K562 (cell line): ENCODE measurements around the gene MSL2. TPM values are rescaled to one million over a fixed set of nuclear protein-coding genes. Genes with fewer than 3 reads are reported as not detected.

Experiments used
- CEBPB ChIP-seq: fragments of 450-650 bp; IDR thresholded peaks from 2 replicates; pipeline ENCODE4 v1.6.1; 2016; ENCODE audit warnings: missing genetic modification characterization, missing compliant biosample characterization
- CHD1 ChIP-seq: fragments of 200-600 bp; sonication (generic); IDR thresholded peaks from one replicate; pipeline ENCODE4 v1.6.1; 2012; ENCODE audit warnings: mild to moderate bottlenecking, moderate library complexity, low read length, inconsistent platforms
- ETV1 ChIP-seq: fragments of 450-650 bp; conservative IDR thresholded peaks from 2 replicates; pipeline ENCODE4 v1.6.1; 2016; ENCODE audit warnings: missing genetic modification characterization, control low read depth, low read depth, missing compliant biosample characterization
- EWSR1 ChIP-seq: fragments of 450-650 bp; IDR thresholded peaks from 2 replicates; pipeline ENCODE4 v1.6.1; 2018; ENCODE audit warnings: borderline replicate concordance, mild to moderate bottlenecking, low read depth, moderate library complexity; ENCODE audit not compliant: partially characterized antibody
- IRF1 ChIP-seq: sonication (generic); formaldehyde crosslinking; IDR thresholded peaks from 2 replicates; pipeline ENCODE4 v1.8.0; 2022; ENCODE audit warnings: missing genetic modification reagents, mild to moderate bottlenecking, borderline replicate concordance
- KLF6 ChIP-seq: fragments of 250-450 bp; sonication (Bioruptor Pico); IDR thresholded peaks from 2 replicates; pipeline ENCODE4 v1.4.0; 2020; ENCODE audit warnings: mild to moderate bottlenecking, moderate library complexity, borderline replicate concordance
- NCOA1 ChIP-seq: fragments of 450-650 bp; IDR thresholded peaks from 2 replicates; pipeline ENCODE4 v1.6.1; 2016; ENCODE audit warnings: low read depth
- NONO ChIP-seq, 2 experiments: fragments of 200-400 bp in 1 of 2; fragments of 450-650 bp in 1 of 2; formaldehyde crosslinking in 1 of 2; IDR thresholded peaks; 2 replicates each; pipeline ENCODE4 v1.6.1; 2017; ENCODE audit warnings: low read depth in 2 of 2, mild to moderate bottlenecking in 2 of 2, moderate library complexity in 2 of 2, low read length in 1 of 2
- RBBP5 ChIP-seq: fragments of 200-600 bp; sonication (generic); IDR thresholded peaks from 2 replicates; pipeline ENCODE4 v1.6.1; 2012; ENCODE audit warnings: borderline replicate concordance, mild to moderate bottlenecking, low read length, control low read depth, inconsistent platforms; ENCODE audit not compliant: insufficient read depth, poor library complexity, severe bottlenecking
- RBM22 ChIP-seq: fragments of 200-400 bp; formaldehyde crosslinking; IDR thresholded peaks from 2 replicates; pipeline ENCODE4 v1.6.1; 2018; ENCODE audit warnings: low read length, low read depth; ENCODE audit not compliant: poor library complexity, severe bottlenecking
- SP2 ChIP-seq: IDR thresholded peaks from 2 replicates; pipeline ENCODE4 v1.6.1; 2011; ENCODE audit warnings: mild to moderate bottlenecking, low read depth, low read length, moderate library complexity; ENCODE audit not compliant: poor library complexity, severe bottlenecking; ENCODE audit errors: extremely low read depth
- ZNF324 ChIP-seq: fragments of 250-450 bp; sonication (Bioruptor Pico); IDR thresholded peaks from 2 replicates; pipeline ENCODE4 v1.4.0; 2020; ENCODE audit warnings: mild to moderate bottlenecking
- ZNF384 ChIP-seq: IDR thresholded peaks from 2 replicates; pipeline ENCODE4 v1.6.1; 2012; ENCODE audit warnings: low read depth, low read length, improper control_type of control experiment
- ZNF507 ChIP-seq: conservative IDR thresholded peaks from 2 replicates; pipeline ENCODE4 v1.6.1; 2017; ENCODE audit warnings: missing genetic modification characterization, missing compliant biosample characterization
- ZNF830 ChIP-seq: fragments of 250-450 bp; sonication (Bioruptor Pico); IDR thresholded peaks from 2 replicates; pipeline ENCODE4 v1.5.0; 2021; ENCODE audit warnings: mild to moderate bottlenecking
- polyA plus RNA-seq, 8 experiments: library from polyadenylated mRNA; depleted of rRNA in 4 of 8; stranded (reverse) in 5 of 8; unstranded in 3 of 8; fragments of >200 nt; fragmentation: Nextera tagmentation in 2 of 8; fragmentation: Illumina TruSeq in 1 of 8; extraction: Ambion mirVana in 2 of 8; extraction: Trizol in 1 of 8; gene quantifications; 2 replicates each; pipeline versions ENCODE4 v1.2.1 to v1.2.3, GENCODE V29; 2011 to 2014; ENCODE audit warnings: inconsistent platforms in 1 of 8, missing spikeins in 1 of 8
- total RNA-seq, 7 experiments: library from RNA; depleted of rRNA in 6 of 7; stranded (reverse); fragments of >200 nt in 6 of 7; fragmentation: Illumina TruSeq in 2 of 7; extraction: Trizol in 2 of 7; gene quantifications; 2 replicates each; pipeline versions ENCODE4 v1.2.1 to v1.2.3, GENCODE V29; 2011 to 2021; ENCODE audit warnings: low replicate concordance in 1 of 7
- TF ChIP-seq, protein P1 (sequence below): sonication (generic); formaldehyde crosslinking; IDR thresholded peaks from 2 replicates; pipeline ENCODE4 v1.8.1; 2023; ENCODE audit warnings: missing genetic modification reagents, mild to moderate bottlenecking, borderline replicate concordance
- TF ChIP-seq, protein P2 (sequence below): fragments of 450-650 bp; formaldehyde crosslinking; IDR thresholded peaks from 2 replicates; pipeline ENCODE4 v1.4.0; 2022; ENCODE audit warnings: missing genetic modification characterization
- TF ChIP-seq, protein P3 (sequence below): sonication (generic); formaldehyde crosslinking; IDR thresholded peaks from 2 replicates; pipeline ENCODE4 v1.5.0; 2020; ENCODE audit warnings: missing genetic modification reagents

MSL2 gene
- total and polyA plus RNA-seq, 9 of the 15 experiments (the other 6 are each of a cell fraction or from before 2014, with no cell fraction given) = 1.9 to 19.9 (median 9.1) TPM

GRCh38 chr3:136196401-136197158, 445 bp upstream of the MSL2 start (continued):
- TF ChIP-seq KLF6 (peak; percentile 38; the same call in 1 of the 2 replicates), ZNF507 (tag) (no peak), IRF1 (CRISPR knock-in tag) (0 out of 2 replicates have a peak, but pooled peaks have one; percentile 67), ZNF384 (no peak), ZNF830 (0 out of 2 replicates have a peak, but pooled peaks have one; percentile 10), ZNF324 (CRISPR knock-in tag) (no peak), RBM22 (peak; percentile 60), NCOA1 (0 out of 2 replicates have a peak, but pooled peaks have one; percentile 53), SP2 (no peak), EWSR1 (no peak), NONO (IDR thresholded peaks at IDR 0.05; ENCODE audit: low read depth in 2 of 2, low read length in 1 of 2) (peak; percentile 47 to 69; a peak in 2 of 4 replicates), ETV1 (tag) (peak; percentile 62; the same call in 1 of the 2 replicates), CHD1 (peak; percentile 42), RBBP5 (peak; percentile 45), CEBPB (tag) (peak; percentile 94)
- TF ChIP-seq, protein P1, sequence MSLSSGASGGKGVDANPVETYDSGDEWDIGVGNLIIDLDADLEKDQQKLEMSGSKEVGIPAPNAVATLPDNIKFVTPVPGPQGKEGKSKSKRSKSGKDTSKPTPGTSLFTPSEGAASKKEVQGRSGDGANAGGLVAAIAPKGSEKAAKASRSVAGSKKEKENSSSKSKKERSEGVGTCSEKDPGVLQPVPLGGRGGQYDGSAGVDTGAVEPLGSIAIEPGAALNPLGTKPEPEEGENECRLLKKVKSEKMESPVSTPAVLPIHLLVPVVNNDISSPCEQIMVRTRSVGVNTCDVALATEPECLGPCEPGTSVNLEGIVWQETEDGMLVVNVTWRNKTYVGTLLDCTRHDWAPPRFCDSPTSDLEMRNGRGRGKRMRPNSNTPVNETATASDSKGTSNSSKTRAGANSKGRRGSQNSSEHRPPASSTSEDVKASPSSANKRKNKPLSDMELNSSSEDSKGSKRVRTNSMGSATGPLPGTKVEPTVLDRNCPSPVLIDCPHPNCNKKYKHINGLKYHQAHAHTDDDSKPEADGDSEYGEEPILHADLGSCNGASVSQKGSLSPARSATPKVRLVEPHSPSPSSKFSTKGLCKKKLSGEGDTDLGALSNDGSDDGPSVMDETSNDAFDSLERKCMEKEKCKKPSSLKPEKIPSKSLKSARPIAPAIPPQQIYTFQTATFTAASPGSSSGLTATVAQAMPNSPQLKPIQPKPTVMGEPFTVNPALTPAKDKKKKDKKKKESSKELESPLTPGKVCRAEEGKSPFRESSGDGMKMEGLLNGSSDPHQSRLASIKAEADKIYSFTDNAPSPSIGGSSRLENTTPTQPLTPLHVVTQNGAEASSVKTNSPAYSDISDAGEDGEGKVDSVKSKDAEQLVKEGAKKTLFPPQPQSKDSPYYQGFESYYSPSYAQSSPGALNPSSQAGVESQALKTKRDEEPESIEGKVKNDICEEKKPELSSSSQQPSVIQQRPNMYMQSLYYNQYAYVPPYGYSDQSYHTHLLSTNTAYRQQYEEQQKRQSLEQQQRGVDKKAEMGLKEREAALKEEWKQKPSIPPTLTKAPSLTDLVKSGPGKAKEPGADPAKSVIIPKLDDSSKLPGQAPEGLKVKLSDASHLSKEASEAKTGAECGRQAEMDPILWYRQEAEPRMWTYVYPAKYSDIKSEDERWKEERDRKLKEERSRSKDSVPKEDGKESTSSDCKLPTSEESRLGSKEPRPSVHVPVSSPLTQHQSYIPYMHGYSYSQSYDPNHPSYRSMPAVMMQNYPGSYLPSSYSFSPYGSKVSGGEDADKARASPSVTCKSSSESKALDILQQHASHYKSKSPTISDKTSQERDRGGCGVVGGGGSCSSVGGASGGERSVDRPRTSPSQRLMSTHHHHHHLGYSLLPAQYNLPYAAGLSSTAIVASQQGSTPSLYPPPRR = peak; percentile 86
- TF ChIP-seq, protein P2, sequence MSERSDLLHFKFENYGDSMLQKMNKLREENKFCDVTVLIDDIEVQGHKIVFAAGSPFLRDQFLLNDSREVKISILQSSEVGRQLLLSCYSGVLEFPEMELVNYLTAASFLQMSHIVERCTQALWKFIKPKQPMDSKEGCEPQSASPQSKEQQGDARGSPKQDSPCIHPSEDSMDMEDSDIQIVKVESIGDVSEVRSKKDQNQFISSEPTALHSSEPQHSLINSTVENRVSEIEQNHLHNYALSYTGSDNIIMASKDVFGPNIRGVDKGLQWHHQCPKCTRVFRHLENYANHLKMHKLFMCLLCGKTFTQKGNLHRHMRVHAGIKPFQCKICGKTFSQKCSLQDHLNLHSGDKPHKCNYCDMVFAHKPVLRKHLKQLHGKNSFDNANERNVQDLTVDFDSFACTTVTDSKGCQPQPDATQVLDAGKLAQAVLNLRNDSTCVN (CRISPR knock-in tag) = no peak
- TF ChIP-seq, protein P3, sequence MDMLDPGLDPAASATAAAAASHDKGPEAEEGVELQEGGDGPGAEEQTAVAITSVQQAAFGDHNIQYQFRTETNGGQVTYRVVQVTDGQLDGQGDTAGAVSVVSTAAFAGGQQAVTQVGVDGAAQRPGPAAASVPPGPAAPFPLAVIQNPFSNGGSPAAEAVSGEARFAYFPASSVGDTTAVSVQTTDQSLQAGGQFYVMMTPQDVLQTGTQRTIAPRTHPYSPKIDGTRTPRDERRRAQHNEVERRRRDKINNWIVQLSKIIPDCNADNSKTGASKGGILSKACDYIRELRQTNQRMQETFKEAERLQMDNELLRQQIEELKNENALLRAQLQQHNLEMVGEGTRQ = peak; percentile 32; the same call in 1 of the 2 replicates
